Heart left ventricle (tissue), 13 donors: ENCODE data around the gene CSPG4.

Source experiments
- POLR2A ChIP-seq, 2 donors: fragments of 450-650 bp; IDR thresholded peaks; one replicate each; pipeline ENCODE4 v1.6.1; 2017; ENCODE audit warnings: antibody characterized with exemption in 2 of 2, mild to moderate bottlenecking in 2 of 2, moderate library complexity in 2 of 2
- TF ChIP-seq, protein P1 (sequence below), 12 donors: fragments of 200-600 bp; sonication (generic) in 4 of 12; IDR thresholded peaks; one replicate each; pipeline versions ENCODE4 v1.5.0 to v1.8.0; 2018 to 2022; ENCODE audit warnings: antibody characterized with exemption in 12 of 12, mild to moderate bottlenecking in 5 of 12
- donor health status: ischemic (EF 13 %, LVEDD 7.1; RV severe dilation, severe dysfunction).
- donor health status: DM: no; HTN: yes; CAD: no.
- donor health status: DM: no; HTN: no; CAD: no.
- donor health status: ischemic (EF 25% LVEDD 6.9; RV normal size, moderate dysfunction).
- donor health status: ischemic (EF 25% LVEDD 5.7; RV mildly dilated, moderate dysfunction).
- donor health status: ischemic (EF 35%, LVEDD 5.7; RV mildly dilated, moderate dysfunction).
- donor health status: nonischemic (EF 11% LVEDD 7.7; RV severe dilation, severe dysfunction).
- donor health status: DM: yes; HTN: yes; CAD: no.
- donor health status: PGD.
- donor health status: ischemic (EF 29% LVEDD 5.4; RV normal size, mild dysfunction).
- donor health status: nonischemic (EF 23%, LVEDD 6.1; RV moderate dilation, normal function).

DNA sequence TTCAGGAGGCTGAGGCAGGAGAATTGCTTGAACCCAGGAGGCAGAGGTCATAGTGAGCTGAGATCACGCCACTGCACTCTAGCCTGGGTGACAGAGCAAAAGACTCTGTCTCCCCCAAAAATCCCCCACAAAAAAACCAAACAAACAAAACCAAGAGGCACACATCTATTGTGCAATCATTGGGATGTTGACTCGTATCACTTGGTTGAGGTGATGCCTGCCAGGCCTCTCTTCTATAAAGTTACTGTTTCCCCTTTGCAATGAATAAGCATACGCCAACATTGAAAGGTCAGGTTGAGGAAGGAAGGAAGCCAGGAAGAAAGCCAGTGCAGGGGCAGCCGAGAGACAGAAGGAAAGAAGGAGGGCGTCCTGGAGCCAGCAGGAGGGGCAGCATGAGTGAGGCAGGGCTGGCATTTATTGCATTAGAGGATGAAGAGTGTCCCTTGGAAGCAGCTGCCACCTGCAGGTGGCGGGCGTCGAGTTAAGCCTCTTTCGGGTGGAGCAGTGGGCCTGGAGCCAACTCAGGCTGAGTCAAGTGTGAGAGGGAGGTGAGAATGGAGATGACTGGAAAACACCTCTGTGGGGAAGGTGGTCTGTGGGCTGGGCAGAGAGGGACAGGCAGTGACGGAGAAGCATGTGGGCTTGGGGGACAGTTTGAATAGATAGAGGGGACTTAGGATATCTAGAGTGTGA lies 8.3 kb upstream of the CSPG4 start:
- TF ChIP-seq, protein P1, sequence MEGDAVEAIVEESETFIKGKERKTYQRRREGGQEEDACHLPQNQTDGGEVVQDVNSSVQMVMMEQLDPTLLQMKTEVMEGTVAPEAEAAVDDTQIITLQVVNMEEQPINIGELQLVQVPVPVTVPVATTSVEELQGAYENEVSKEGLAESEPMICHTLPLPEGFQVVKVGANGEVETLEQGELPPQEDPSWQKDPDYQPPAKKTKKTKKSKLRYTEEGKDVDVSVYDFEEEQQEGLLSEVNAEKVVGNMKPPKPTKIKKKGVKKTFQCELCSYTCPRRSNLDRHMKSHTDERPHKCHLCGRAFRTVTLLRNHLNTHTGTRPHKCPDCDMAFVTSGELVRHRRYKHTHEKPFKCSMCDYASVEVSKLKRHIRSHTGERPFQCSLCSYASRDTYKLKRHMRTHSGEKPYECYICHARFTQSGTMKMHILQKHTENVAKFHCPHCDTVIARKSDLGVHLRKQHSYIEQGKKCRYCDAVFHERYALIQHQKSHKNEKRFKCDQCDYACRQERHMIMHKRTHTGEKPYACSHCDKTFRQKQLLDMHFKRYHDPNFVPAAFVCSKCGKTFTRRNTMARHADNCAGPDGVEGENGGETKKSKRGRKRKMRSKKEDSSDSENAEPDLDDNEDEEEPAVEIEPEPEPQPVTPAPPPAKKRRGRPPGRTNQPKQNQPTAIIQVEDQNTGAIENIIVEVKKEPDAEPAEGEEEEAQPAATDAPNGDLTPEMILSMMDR (IDR thresholded peaks at IDR 0.05), result peak in 8 of 12 donors; percentile 18 to 42 (median 34)
- TF ChIP-seq POLR2A (IDR thresholded peaks at IDR 0.05), result no peak
